DLD1 (cell line): ENCODE measurements around the gene SPRR1B.
"Not testable (repeated sequence)": the region's sequence is repeated elsewhere in the genome, so short reads cannot be mapped to it uniquely, and the experiment has no call there.

Experiments used
- in situ Hi-C: cut with HindIII; loops from 2 replicates; pipeline ENCODE4 v1.10.0; 2017; ENCODE audit warnings: low sequenced_read_pairs

SPRR1B gene, protein sequence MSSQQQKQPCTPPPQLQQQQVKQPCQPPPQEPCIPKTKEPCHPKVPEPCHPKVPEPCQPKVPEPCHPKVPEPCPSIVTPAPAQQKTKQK

DNA sequence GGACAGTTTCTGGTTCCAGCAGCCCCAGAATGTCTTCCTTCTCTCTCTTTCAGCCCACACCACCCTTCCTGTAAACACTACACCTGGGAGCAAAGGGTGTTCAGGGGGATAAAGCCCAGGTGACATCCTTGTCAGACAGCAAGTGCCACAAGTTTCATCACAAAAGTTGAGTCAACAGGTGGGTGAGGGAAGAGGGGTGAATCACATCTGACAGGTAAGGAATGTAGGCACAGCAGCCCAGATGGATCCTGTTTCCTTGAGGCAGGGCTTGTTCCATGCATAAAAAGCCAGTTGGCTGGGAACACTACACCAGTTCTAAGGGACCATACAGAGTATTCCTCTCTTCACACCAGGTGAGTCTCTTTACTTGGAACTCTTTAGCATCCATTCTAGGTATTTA, at the start of gene SPRR1B:
Gene SPRR1B (plus strand): TSS at position 309 of the 400 bp plus-strand sequence. CDS start 1,143 bp downstream, outside the sequence.
- in situ Hi-C loops = no loop called here

DNA sequence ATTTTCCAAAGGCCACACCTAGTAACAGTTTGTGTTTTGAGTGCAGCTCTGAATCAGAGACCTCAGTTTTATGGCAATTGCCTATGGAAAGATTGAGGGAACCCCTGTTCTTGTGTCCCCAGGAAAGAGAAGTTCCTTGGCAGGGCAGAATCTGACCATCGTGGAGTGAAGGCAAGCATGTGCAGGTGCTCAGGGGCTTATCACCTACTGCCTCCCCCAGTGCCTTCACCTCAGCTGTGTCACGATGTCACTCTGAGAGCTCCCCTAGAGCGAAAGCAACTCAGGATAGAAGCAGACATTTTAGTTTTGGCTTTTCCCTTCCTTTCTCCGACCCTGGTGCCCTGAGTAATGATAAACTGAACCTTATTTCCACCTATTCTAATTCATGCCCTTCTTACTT, 48.9 kb upstream of the SPRR1B start:
- in situ Hi-C loops = no loop called here

DNA sequence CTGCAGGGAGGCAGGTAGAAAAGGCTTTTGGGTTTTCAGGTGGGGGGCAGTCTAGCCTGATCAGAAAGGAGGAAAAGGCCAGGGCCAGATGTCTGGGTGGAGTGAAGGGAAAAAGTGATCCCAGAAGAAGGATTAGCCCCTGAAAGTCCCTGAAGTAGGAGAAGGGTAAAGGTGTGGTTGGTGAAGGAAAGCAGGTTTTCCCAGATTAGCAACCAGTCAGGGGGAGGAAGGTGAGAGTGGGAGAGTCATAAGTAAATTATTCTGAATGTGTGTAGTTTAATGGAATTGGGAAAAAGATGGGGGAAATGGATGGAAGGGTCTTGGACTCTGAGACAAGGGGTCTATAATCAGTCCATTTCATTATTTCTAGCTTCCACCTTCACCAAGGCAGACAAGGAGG, 47.8 kb upstream of the SPRR1B start:
- in situ Hi-C loops = no loop called here

DNA sequence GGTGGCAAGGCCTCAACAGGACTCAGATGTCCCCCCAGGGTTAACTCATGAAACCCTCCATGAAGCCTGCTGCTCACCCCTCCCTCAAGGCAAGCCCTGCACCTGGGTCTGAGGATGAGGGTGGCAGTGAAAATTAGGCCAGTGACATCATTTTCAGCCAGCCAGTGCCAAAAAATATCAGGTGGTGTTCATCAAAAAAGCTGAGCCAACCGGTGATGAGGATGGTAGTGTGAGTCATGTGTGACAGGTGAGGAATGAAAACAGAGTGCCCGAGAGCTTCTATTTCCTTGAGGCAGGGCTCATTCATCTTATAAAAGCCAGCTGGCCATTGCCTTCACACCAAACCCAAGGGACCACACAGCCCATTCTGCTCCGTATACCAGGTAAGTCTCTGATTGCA, 47.3 kb upstream of the SPRR1B start, which contains the start of gene SPRR1A:
Gene SPRR1A (plus strand): TSS at position 339 of the 400 bp plus-strand sequence. CDS start 1,150 bp downstream, outside the sequence.
- in situ Hi-C loops = no loop called here

DNA sequence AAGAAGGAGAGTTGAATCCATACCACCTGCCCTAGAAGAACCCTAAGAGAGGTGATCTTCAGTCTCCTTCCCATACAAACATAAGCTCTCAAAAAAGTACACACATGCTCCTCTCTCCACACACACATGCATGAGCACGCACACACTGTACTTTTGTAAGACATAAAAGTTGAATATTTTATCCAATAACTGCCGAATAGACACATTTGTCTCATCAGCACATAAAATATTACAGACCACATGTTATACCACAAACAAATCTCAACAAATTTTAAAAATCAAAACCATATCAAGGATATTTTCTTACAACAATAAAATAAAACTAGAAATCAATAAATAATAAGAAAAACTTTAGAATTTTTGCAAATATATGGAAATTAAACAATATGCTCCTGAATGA, 44.4 kb upstream of the SPRR1B start:
- in situ Hi-C loops = no loop called here

DNA sequence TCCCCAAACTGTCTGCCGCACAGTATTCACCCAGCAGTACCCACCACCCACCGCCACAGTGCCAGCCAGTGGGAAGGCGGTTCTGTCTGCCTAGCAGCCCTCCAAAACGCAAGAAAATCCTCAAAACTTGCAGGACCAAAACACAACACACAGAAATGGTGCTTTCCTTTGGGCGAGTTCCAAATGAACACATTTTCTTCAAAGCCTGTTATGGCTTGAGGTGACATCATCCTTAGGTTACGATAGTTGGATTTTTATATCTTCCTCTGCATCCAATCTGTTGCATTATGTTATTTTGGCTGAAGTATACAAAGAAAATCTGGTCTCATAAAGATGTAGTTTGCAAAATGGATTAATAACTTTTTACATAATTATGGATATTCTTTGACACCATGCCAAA, 37.8 kb upstream of the SPRR1B start:
- in situ Hi-C loops = no loop called here

DNA sequence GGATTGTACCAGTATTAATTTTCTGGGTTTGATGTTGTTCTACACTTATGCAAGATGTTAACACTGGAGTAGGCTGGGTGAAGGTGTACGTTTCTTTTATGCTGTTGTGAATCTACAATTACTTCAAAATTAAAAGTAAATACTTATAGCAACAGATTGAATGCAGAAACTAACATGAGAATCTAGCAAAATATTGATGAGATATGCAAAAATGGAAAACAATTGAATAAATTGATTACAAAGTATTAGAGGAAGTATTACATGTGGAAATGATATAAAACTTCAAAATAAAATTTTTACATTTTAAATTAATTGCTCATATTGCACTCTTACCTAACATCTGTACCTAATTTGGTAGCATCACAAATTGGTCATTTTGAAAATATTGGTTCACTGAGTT, 35.2 kb upstream of the SPRR1B start:
- in situ Hi-C loops = no loop called here

DNA sequence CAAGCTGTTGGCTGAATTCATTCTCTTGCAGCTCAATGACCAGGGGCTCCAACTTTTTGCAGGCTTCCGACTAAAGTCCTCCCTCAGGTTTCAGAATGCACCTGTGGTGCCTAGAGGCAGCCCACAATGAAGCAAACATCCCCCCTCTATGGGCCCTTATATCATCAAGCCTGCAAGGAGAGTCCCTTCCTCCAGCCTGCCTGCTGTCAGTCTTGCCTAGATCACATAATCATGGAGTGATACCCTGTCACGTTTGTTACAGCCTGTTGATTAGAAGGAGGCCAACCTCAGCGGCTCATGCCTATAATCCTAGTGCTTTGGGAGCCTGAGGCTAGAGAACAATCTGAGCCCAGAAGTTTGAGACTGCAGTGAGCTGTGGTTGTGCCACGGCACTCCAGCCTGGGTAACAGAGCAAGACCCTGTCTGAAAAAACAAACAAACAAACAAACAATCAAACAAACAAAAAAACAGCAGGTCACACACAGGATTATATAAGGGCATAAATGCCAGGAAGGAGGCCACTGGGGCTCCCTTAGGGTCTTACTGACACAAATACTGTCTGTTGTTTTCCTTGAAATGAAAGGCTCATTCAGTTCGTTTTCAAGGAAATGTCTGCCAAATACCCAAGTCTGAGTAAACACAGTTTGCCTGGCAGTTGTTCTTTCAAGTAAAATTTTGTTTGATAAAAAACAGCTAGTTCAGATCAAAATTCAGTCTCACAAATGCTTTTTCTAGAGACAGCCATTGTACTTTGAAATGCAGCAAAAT, 34.2 kb upstream of the SPRR1B start:
- in situ Hi-C loops = no loop called here

DNA sequence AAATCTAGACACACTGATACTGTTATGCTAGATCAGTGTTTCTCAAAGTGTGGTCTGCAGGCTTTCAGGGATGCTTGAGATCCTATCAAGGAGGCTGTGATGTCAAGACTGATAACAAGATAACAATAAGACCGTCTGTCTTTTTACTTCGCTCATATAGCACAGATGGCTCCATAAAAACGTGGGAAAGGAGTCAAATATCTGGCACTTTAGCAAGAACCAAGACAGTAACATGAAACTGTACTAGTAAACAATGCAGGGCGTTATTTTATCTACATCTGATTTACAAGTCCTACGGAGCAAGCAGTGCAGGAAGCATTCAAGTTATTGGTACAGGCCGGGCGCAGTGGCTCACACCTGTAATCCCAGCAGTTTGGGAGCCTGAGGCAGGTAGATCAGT, 33.1 kb upstream of the SPRR1B start:
- in situ Hi-C loops = no loop called here

DNA sequence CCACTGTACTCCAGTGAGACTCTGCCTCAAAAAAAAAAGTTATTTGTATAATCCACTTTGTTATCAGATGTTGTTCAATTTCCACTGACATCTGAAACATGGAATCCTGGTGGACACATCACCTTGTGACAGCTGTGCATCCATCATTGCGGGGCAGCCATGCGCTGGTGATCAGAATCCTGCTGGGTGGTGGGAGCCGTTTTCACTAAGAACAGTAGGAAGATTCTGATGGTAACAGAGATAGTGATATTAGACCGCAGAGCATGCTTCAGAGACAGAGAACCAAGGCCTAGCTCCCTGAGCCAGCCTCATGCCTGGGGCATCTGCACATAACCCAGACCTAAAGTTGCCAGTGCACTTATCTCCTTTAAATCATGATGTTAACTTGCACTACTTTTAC, 32.5 kb upstream of the SPRR1B start:
- in situ Hi-C loops = no loop called here

DNA sequence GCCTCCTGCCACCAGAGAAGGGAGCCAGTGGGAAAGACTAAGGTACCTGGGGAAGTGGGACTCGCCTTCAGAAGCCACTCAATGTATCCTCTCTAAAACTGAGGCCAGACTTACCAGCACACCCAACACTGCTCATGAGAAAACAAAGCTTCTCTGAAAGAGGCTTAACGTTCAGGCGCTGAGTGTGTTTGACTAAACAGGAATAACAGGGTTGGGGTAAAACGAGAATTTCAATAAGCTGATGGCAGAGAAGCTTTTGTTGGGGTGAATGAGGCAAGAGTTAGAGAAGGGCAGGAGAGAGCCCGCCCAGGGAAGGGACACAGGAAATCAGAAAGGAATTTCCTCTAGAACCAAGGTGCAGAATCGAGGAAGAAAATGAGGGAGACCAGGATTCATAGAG, 31.2 kb upstream of the SPRR1B start:
- in situ Hi-C loops = no loop called here

DNA sequence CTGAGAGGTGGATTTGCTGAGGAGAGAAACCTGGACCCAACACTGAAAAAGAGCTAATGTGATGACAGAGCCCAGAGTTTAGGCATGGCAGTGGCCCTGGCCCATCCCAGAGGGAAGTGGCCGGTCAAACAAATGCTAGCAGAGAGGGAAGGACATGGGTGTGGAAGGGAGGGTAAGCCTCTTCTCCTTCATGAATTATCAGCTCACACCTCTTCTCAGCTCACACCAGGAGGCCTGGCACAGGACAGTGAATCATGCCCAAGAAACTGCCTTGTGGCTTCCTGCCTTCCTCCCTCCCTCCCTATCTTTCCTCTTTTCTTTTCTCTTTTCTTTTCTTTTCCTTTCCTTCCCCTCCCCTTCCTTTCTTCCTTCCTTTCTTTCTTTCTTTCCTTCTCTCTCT, 30.7 kb upstream of the SPRR1B start:
- in situ Hi-C loops = no loop called here

DNA sequence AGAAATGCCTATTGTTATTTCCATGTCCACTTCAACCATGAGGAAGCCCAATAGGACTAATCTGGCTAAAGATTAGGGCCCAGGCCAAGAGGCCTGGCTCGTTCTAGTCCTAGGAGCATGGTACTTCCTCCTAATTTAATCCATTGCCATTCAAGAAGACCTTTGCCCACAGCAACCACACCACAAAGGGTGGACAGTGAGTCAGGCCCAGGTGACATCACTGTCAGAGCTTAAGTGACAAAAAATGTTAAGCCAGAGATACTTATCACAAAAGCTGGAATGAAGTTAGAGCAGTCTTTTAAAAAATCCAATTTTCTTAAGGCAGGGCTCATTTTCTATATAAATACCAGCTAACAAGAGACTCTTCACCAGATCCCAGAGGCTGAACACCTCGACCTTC, 29.6 kb upstream of the SPRR1B start, which contains the start of gene SPRR3:
Gene SPRR3 (plus strand): TSS at position 368 of the 400 bp plus-strand sequence. CDS start 1,272 bp downstream, outside the sequence.
- in situ Hi-C loops = no loop called here

DNA sequence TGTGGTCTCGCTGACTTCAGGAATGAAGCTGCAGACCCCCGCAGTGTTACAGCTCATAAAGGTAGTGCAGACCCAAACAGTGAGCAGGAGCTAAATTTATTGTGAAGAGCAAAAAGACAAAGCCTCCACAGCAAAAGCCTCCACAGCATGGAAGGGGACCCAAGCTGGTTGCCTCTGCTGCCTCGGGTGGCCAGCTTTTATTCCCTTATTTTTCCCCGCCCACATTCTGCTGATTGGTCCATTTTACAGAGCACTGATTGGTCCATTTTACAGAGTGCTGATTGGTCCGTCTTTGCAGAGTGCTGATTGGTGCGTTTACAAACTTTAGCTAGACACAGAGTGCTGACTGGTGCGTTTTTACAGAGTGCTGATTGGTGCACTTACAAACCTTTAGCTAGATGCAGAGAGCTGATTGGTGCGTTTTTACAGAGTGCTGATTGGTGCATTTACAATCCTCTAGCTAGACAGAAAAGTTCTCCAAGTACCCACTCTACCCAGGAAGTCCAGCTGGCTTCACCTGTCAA, 19.7 kb upstream of the SPRR1B start:
- in situ Hi-C loops = not testable (repeated sequence)

DNA sequence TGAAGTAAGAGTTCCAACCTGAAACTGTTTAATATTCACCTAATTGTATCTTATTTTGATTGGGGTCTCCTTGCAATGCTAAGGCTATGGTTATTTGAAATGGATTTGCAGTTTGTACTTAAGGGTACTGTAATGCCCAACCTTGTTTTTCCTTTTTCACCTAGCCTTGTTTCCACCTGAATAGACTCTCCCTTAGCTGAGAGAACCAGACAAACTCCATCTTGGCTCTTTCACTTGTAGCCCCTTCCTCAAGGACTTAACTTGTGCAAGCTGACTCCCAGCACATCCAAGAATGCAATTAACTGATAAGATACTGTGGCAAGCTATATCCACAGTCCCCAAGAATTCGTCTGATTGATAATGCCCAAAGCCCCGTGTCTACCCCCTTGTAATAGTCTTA, 9.2 kb upstream of the SPRR1B start:
- in situ Hi-C loops = not testable (repeated sequence)

DNA sequence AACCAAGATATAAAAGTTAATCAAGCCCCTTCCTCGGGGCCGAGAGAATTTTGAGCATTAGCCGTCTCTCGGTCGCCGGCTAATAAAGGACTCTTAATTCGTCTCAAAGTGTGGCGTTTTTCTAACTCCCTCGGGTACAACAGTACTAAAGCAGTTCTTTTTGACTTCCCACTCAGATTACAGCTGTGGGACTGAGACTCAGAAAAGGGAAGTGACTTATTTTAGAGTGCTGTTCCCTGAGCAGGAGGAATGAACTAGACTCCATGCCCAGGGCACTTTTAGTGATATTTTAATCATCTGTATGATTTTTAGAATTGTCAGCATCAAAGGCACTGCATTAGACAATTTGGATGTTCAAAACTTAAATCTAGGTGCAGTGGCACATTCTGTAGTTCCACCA, 8.7 kb upstream of the SPRR1B start:
- in situ Hi-C loops = not testable (repeated sequence)

DNA sequence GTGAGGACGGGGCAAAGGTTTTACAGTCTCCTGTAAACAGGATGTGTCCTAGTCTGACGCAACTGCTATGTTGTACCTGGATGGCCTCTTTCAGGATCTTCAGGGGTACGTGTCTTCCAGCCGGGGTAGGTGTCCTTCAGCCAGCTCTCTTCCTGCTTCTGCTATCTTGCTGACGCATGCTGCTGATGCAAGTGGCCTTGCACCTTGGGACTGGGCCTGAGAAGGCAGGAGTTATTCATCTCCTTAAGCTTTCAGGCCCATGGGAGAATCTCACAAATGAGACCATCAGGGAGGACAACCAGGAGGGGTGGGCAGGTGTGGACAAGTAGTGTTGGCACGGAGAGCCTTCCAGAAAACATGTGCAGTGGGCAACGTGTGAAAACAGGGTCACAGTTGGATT, 7.9 kb upstream of the SPRR1B start:
- in situ Hi-C loops = no loop called here

DNA sequence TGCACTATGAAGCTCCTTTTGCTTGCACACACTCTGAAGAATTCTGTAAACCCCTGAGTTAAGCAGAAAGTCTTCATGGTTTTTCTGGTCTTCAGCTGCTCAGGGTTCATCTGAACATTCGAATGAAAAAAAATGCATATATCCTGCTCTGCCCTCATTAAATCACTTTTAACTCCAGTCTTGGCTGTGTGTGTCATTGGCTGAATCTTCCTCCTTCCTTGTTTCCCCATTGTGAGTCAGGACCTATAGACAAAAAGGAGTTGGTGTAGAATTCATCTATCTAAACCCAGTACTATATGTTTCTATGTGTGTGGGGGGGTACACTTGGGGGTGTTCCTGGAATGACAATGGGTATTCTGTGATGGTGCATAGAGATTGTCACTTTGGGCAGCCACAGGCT, 6.6 kb upstream of the SPRR1B start:
- in situ Hi-C loops = no loop called here

DNA sequence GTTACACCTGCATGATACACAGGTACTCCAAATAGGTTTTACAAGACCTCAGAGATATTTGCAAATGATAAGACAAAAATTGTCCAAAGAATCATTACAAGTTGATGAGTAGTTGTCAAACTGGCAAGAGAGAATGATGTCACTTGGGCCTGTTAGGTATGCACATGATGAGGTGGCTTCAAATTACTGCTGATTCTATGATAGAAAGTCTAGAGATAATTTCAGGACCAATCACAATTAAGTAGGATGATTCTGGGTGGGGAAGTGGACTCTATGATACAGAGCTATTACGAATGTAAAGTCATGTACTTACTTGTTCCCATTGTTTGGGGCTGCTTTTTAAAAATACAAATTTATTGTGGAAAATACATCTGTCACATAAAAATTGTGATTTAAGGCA, 5.2 kb upstream of the SPRR1B start:
- in situ Hi-C loops = no loop called here

DNA sequence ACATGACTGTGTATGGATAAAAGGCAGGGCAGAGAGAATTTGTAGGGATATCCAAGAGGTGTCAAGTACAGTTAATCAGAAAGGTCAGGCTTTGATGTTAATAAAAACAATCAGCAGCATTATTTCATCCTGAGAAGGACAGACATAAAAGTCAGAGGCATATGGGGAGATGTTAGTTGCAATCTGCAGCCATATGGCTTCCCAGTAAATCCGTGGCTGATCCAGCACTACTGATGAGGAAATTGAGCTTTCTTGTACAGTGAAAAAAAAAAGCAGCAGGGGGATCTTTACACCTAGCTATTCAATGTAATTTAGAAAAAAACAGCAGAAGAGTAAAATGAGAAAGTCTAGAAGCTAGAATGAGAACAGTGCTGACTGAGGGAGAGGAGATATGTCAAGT, 2.2 kb upstream of the SPRR1B start:
- in situ Hi-C loops = no loop called here

DNA sequence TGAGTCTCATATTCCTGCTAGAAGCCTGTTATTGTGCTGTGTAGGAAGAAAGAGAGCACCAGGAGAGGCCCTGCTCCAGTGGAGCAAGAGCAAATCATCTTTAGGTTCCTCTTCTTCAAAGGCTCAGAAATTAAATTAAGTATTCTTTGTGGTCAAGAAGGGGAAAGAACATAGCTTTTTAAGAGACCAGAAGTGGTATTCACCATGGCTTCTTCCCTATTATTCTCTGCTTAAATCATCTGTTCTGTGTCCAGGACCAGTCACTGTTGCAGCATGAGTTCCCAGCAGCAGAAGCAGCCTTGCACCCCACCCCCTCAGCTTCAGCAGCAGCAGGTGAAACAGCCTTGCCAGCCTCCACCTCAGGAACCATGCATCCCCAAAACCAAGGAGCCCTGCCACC, 1.1 kb downstream of the SPRR1B start:
- in situ Hi-C loops = no loop called here

DNA sequence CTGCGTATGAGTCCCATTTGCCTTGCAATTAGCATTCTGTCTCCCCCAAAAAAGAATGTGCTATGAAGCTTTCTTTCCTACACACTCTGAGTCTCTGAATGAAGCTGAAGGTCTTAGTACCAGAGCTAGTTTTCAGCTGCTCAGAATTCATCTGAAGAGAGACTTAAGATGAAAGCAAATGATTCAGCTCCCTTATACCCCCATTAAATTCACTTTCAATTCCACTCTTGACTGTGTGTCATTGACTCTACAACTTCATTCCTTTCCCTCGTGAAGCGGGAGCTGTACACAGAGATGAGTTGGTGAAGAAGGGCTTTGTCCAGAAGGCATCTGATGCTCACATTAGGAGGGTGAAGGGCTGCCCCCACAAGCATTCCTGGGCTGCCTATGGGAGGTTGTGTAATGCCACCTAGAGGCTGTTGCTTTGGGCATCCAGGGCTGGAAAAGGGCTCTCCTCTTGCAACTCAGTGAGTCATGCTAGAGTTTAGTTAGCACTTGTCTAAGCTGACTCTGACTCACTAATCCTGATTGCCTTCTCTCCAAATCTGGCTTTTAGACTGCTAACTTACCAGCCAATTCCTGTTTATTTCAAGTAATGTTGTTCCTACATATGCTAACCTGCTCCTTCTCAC, 1.8 kb downstream of the SPRR1B start:
- in situ Hi-C loops = no loop called here
